HG02610 (cell line): ENCODE results near the gene FBXL22.

Experiments used
- ATAC-seq: cut with Tn5 transposase; IDR thresholded peaks from one replicate; pipeline ENCODE4 v1.9.1; 2021; ENCODE audit warnings: mild to moderate bottlenecking, moderate library complexity; ENCODE audit not compliant: unreplicated experiment

FBXL22 gene, protein sequence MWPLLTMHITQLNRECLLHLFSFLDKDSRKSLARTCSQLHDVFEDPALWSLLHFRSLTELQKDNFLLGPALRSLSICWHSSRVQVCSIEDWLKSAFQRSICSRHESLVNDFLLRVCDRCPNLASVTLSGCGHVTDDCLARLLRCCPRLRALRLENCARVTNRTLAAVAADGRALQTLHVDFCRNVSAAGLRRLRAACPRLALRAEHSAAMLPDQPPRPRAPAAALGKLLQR

GRCh38 chr15:63597038-63597790, at the start of gene FBXL22:
Gene FBXL22, plus strand, starts transcription at chr15:63597387. Its CDS starts 6 bp downstream, at chr15:63597393.
- ATAC-seq, result no peak

DNA sequence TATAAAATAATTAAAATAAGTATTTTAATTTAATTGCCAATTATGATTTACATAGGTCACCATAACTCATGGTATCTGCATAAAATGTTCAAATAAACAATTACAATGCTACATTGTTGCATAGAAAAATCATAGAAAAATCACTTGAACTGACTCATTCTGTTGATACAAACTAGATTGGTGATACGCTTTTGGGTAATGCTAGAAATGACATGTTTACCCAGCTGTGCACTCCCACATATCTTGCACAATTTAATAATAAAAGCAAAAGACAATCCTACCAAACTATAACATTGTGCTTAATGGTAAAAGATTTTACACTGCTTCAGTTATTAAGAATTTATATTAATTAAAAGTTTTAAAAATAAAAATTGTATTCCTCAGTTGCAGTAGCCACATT, 45.8 kb upstream of the FBXL22 start:
- no peak for ATAC-seq

DNA sequence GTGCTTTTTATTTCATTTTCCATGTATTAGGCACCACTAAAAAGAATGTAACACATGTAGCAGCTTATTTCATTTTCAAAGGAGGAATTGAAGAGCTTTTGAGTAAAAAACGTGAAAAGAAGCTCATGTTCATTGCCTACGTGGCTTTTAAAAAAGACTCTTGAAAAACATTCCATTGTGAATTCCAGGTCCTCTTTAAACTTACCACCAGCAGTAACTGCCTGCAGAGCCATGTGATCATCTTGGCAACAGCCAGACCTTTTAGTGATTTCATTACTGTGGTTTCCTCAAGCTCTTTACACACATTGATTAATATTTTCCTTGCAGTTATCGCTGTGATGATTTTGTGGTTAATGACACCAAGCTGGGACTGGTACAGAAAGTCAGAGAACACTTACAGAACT, 43.8 kb upstream of the FBXL22 start:
- ATAC-seq, result no peak

DNA sequence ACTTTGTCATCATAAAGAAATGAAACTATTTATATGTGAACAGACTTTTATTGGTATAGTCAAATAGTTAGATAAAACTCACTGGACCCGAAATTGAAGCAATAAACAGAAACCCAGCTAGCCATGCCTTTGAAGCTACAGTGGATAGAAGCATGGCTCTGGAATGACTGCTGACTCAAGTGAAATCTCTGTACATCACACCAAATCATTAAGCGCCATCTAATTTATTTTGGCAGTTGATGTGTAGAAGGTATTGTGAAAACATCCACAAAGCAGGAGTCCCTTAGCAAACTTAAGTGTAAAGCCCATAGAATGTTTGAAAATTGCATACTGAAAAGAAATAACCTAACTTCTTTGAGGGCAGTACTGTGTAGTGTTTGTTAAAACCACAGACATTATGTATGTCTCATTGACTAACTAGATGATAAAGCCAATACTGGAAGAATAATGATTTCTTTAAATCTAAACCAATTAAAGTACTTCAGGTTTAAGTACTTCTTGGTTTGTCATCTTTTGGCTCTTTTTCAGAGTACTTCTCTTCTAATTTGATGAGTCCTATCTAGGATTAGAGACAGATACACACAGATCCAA, 42.8 kb upstream of the FBXL22 start:
- no peak for ATAC-seq

DNA sequence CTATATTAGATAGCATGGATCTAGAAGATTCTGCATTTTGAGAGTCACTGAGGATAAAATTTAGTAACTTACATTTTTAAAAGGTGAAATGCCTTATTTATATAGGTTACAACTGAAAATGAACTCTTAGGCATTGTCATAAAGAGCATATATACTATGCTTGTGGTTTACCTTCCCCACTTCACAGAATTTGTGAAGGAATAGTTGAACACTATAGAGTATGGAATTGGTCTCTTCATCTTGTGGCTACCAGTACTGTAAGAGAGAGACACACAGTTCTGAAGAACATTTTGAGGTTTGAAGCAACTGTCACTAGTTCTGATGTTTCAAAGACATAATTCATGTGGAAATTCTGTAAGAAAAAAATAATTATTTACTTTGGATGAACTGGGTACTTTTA, 41.7 kb upstream of the FBXL22 start:
- no peak for ATAC-seq

DNA sequence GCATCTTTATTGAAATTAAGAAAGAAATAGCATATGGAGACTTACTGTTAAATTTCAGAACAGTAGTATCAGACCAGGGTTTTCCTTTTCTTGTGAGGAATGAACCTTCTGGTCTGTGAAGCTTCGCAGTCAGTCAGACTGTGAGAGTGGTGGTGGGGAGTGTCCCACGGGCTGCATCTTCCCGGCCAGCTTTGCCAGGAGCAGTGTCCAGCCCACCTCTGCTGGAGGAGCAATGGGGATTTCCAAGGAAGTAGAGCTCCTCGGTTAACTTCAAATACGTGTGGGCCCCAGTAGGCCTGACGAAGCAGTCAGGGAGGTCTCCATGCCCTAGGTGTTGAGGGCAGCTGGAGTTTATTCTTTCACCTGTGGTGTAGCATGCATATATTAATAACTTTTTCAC, 40.9 kb upstream of the FBXL22 start:
- no peak for ATAC-seq

GRCh38 chr15:63556736-63557135, 40.5 kb upstream of the FBXL22 start:
- ATAC-seq, result no peak

GRCh38 chr15:63559753-63560152, 37.4 kb upstream of the FBXL22 start:
- no peak for ATAC-seq

DNA sequence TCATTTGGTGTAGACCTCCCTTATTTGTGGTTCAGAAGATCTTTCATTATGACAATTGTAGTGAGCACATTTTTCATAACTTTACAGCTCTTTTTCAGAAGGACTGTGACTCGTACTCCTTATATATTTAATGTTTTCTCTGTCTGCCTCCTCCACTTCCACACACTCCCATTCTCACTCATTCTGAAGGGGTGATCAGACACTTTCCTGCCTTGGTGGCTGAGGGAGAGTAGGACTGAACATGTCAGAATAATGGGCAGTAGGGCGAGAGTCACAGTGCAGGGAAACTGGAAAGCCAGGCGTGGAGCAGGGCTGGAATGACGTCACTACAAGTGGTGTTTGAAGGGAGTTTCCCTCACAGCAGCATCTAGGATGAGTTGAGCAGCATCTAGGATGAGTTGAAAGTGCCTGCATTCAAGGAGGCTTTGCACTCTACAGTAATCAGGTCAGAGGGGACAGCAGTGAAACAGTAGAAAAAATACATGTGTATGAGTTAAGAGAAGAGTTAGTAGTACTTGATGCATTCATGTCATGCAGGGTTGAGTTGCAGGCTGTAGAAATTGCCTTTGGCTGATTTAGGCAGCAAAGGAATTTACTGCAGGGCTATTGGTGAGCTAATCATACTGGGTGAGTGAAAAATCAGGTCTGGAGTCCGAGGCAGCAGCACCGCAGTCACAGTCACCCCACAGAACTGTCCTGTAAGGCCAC, 36.3 kb upstream of the FBXL22 start:
- ATAC-seq, result no peak

DNA sequence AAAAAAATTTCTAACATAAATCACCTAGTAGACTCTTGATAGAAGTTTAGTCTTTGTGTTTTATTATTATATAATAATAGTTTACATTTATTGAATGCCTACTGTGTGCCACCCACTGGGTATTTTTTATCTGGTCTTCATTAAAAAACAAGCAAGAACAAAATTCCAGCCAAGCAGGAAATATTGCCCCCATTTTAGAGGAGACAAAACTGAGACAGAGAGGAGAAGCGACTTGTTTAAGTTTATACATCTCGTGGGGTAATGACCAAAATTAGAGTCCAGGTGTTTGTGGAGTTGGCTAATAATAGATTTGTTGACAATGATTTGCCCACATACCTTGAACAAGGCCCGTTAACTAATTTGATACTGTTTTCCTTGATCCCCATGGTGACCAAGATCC, 33.1 kb upstream of the FBXL22 start:
- no peak for ATAC-seq

GRCh38 chr15:63565536-63566186, 31.5 kb upstream of the FBXL22 start:
- no peak for ATAC-seq

DNA sequence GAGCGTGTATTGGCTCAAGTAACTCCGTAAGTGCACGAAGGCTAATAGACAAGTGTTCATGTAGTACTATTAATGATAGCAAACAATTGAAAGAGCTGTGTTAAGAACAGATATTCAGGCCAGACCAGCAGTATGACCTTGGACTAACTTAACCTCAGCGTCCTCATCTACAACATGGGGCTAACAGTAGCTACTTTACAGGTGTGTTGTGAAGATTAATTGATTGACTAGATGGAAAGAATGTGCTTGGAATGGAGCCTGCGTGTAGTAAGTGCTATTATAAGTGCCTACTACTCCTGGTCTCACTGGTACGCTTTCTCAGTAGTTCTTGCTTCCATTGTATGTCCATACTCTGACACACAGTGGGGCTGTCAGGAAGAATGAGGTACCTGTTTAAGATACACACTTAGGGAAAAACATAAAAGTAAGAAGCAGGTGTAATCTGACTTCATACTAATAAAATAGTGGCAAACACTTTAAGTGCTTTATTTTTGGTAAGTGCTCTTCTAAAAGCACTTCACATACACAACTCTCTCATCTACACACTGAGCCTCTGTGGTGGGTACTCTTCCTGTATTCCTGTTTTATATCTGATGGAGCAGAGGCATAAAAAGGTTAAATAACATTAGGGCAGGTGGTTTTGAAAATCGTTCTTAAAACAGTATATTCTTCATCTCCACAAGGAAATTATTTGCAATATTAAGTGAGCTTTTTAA, 24.3 kb upstream of the FBXL22 start:
- no peak for ATAC-seq

- no peak for ATAC-seq
Measured at GRCh38 chr15:63573533-63573932, 23.7 kb upstream of the FBXL22 start.

DNA sequence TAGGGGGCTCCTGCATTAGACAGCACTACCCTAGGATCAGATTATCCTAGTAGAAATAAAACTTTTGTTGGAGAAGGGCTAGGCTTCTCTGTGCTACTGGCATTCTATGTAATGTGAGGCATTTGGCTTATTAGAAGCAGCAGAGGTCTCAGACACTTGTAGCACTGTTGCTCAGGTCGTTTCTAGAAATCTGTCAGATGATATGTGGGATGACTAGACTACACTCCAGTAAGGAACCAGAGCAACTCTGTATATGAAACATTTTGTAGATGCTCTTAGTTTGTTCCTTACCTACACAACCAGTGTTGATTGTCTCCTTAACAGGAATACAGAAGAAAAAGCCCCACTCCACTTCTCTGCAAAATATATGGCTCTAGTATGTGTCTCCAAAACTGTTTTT, 21.9 kb upstream of the FBXL22 start:
- ATAC-seq, result no peak

DNA sequence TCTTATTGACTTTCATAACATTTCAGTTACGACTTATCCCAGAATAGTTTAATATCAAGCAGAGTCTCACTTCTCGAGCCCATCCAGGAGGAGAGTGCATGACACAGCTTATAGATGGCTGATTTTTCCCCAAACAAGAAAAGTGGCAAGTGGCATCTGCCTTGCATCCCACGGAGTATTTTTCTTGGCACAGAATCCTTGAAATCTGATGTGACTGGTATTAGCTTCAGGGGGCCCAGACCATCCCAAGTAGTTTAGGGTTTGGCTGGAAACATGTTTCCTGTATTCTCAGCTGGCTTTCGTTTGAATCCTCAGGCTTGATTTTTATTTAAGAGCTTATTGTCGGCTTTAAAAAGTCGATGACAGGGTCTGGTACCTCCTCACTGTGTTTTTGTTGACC, 20.7 kb upstream of the FBXL22 start:
- no peak for ATAC-seq

GRCh38 chr15:63582179-63582578, 15.0 kb upstream of the FBXL22 start:
- no peak for ATAC-seq

DNA sequence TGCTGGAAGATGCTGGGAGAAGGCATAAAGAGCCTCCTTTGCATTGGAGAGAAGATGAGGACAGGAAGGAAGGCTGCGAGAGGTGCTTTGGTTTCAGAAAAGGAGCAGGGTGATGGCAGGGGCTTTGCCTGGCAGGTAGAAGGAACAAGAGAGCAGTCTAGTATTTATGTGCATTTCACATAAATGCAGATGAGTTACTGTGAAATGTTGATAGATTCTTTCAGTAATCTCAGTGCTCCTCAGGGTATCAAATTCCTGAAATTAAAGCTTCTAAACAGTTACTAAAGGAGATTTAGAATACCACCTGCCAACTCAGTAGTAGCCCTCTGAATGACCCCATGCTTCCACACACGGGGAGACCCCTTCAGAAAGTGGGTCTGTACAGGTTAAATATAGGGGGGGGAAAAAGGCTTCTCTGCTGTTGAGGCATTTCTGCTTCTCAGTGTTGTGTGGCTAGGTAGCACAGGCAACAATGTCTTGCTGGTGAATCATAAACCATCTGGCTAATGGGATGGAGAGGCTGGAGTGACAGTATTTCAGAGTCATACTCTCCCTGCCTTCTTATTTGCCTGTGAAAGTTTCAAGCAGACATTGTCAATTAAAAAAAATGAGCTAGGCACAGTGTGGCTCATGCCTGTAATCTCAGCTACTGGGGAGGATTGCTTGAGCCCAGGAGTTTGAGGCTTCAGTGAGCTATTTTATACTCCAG, 14.3 kb upstream of the FBXL22 start:
- no peak for ATAC-seq

DNA sequence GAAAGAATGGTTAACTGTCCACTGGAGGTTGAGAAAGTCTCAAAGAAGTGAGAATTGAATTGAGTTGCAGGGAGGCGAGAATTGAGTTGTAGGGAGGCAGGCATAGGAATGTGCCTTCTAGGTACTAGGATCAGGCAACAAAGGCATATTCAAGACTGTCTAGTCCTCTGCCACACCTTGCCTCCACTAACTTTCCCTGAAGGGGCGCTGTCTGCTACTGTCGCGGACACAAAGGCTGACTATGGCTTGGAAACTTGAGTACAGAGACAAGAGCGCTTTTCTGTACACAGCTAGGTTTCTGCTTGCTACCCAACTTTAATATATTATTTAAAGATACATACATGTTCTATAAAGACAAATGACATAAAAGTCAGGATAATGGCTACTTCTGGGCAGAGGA, 10.4 kb upstream of the FBXL22 start:
- no peak for ATAC-seq

GRCh38 chr15:63587527-63587926, 9.7 kb upstream of the FBXL22 start:
- no peak for ATAC-seq

- ATAC-seq, result no peak
Measured at GRCh38 chr15:63588826-63589225, 8.4 kb upstream of the FBXL22 start.
